Measurements from ENCODE around the gene POTEG.
"Not testable (repeated sequence)": the region's sequence is repeated elsewhere in the genome, so short reads cannot be mapped to it uniquely, and the experiment has no call there.

- TF ChIP-seq BHLHE40 (IDR thresholded peaks at IDR 0.05; ENCODE audit: low read depth, low read length): not testable (repeated sequence)
- TF ChIP-seq, protein P1, sequence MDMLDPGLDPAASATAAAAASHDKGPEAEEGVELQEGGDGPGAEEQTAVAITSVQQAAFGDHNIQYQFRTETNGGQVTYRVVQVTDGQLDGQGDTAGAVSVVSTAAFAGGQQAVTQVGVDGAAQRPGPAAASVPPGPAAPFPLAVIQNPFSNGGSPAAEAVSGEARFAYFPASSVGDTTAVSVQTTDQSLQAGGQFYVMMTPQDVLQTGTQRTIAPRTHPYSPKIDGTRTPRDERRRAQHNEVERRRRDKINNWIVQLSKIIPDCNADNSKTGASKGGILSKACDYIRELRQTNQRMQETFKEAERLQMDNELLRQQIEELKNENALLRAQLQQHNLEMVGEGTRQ (IDR thresholded peaks at IDR 0.05): not testable (repeated sequence)
Measured at GRCh38 chr14:19386309-19386708, 47.8 kb downstream of the POTEG start.
